Fibroblast of skin of left quadriceps (primary cell): ENCODE data around the gene NCLN.
"Not testable (repeated sequence)": the region's sequence is repeated elsewhere in the genome, so short reads cannot be mapped to it uniquely, and the experiment has no call there.

ENCODE experiments used
- DNase-seq, 2 experiments: peaks; one replicate each; pipeline ENCODE4 v3.0.0-alpha.2; 2013; ENCODE audit warnings: low read depth in 2 of 2

The NCLN gene

GRCh38 chr19:3198901-3199700, 13.4 kb downstream of the NCLN start:
- DNase-seq, result no peak

GRCh38 chr19:3201072-3201700, 15.5 kb downstream of the NCLN start:
- DNase-seq, result no peak

GRCh38 chr19:3201911-3202310, 16.2 kb downstream of the NCLN start:
- DNase-seq, result no peak

GRCh38 chr19:3202346-3202745, 16.6 kb downstream of the NCLN start:
- DNase-seq, result no peak

- not testable (repeated sequence) for DNase-seq
These were observed 17.2 kb downstream of the NCLN start for GRCh38 chr19:3202895-3203294.

GRCh38 chr19:3203805-3204645, 18.3 kb downstream of the NCLN start:
- no peak for DNase-seq

- DNase-seq, result no peak
These were observed 19.0 kb downstream of the NCLN start for GRCh38 chr19:3204646-3205275.

GRCh38 chr19:3206216-3206953, 20.7 kb downstream of the NCLN start:
- no peak for DNase-seq

- no peak for DNase-seq
These were observed 21.9 kb downstream of the NCLN start for GRCh38 chr19:3207461-3208242.

GRCh38 chr19:3208317-3209207, 22.8 kb downstream of the NCLN start:
- DNase-seq, result no peak

- DNase-seq, result no peak
These were observed 24.8 kb downstream of the NCLN start for GRCh38 chr19:3210347-3211017.

- no peak for DNase-seq
These were observed 25.5 kb downstream of the NCLN start for GRCh38 chr19:3211191-3211590.

- no peak for DNase-seq
These were observed 27.4 kb downstream of the NCLN start for GRCh38 chr19:3213159-3213558.

- DNase-seq, result no peak
These were observed 31.1 kb downstream of the NCLN start for GRCh38 chr19:3216874-3217273.

- no peak for DNase-seq
These were observed 34.8 kb downstream of the NCLN start for GRCh38 chr19:3220576-3220975.

- DNase-seq, result not testable (repeated sequence)
These were observed 35.8 kb downstream of the NCLN start for GRCh38 chr19:3221576-3221975.

GRCh38 chr19:3222709-3223108, 37.0 kb downstream of the NCLN start:
- no peak for DNase-seq

- peak; percentile 3 to 10 for DNase-seq
These were observed 38.8 kb downstream of the NCLN start, which contains the start of gene CELF5 for GRCh38 chr19:3224346-3225168. Gene CELF5, plus strand, starts transcription at chr19:3224661. Its CDS starts 79 bp downstream, at chr19:3224740.
